AG09309 (cell line): Measurements from ENCODE around the gene AFAP1.

ENCODE experiments used
- DNase-seq: peaks from one replicate; pipeline ENCODE4 v3.0.0-alpha.2; 2010; ENCODE audit warnings: low read depth
- H3K4me3 ChIP-seq: 2 replicates; pipeline ENCODE4 v1.5.1; 2011; ENCODE audit warnings: mild to moderate bottlenecking, low read depth, low read length, moderate library complexity; ENCODE audit not compliant: control insufficient read depth
- CTCF ChIP-seq: IDR thresholded peaks from 2 replicates; pipeline ENCODE4 v1.5.1; 2011; ENCODE audit warnings: mild to moderate bottlenecking, low read depth, low read length, inconsistent platforms; ENCODE audit not compliant: insufficient read depth, control insufficient read depth; ENCODE audit errors: missing control alignments

Gene AFAP1

GRCh38 chr4:7761312-7761711 is 178.3 kb downstream of the AFAP1 start:
- no peak for TF ChIP-seq CTCF
- no peak overlapping the region for H3K4me3 ChIP-seq
- DNase-seq = no peak

GRCh38 chr4:7760706-7761105 is 179.0 kb downstream of the AFAP1 start:
- H3K4me3 ChIP-seq = no peak overlapping the region
- TF ChIP-seq CTCF = no peak
- DNase-seq = no peak

GRCh38 chr4:7760228-7760627 is 179.4 kb downstream of the AFAP1 start:
- no peak for TF ChIP-seq CTCF
- DNase-seq = no peak
- H3K4me3 ChIP-seq = no peak overlapping the region

DNA sequence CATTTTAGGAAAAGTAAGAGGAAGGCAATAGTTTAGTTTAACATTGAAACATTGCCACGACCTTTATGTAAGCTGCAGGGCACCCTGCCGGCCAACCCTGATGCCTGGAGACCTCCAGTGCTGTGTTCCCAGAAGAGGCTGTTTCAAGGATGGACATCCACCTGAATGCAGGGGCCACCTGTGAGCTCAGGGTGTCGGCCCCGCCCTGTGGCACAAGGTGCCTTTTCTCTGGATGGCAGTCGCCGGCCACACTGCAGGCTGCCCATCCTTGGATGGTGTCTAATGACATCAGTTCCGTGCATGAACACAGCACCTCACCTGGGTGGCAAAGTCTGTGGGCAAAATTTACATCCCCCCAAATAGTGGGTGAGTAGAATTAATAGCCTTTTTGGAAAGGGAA is 180.0 kb downstream of the AFAP1 start:
- no peak overlapping the region for H3K4me3 ChIP-seq
- no peak for DNase-seq
- no peak for TF ChIP-seq CTCF

DNA sequence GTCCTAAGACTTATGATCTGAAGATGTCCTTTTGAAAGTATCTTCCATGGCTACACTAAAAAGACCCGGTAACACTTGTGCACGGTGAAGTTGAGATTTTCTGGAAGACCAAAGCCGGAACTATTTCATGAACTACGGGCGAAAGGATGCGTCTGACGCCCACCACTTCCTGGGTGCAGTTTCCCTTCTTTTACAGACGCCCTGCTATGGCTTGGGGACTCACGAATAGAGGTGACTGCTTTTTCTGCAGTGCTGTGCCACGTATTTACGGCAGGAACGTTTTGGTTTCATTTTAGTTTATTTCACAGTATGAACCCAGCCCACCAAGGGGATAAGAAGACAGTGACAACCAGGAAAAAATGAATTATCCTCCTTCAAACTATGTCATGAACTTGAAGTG is 180.4 kb downstream of the AFAP1 start:
- TF ChIP-seq CTCF = no peak
- no peak overlapping the region for H3K4me3 ChIP-seq
- DNase-seq = no peak

- no peak overlapping the region for H3K4me3 ChIP-seq
- DNase-seq = no peak
- TF ChIP-seq CTCF = no peak
Measured at GRCh38 chr4:7758476-7758875, 181.2 kb downstream of the AFAP1 start.
